Mucosa of descending colon (tissue), 3 donors: ENCODE results near the gene KIAA0930. TPM values are rescaled to one million over a fixed set of nuclear protein-coding genes. Genes with fewer than 3 reads are reported as not detected.

Experiments
- ATAC-seq: fragments of 200-7000 bp; cut with Tn5 transposase; one replicate; pipeline ENCODE4 v1.9.1; 2020; ENCODE audit warnings: mild to moderate bottlenecking, moderate library complexity
- DNase-seq, 3 donors: peaks; one replicate each; pipeline ENCODE4 v3.0.0-alpha.2; 2020
- H3K36me3 ChIP-seq: fragments of 200-600 bp; one replicate; pipeline ENCODE4 v1.8.0; 2021; ENCODE audit warnings: low read depth, mild to moderate bottlenecking
- H3K4me1 ChIP-seq: fragments of 200-600 bp; one replicate; pipeline ENCODE4 v1.8.0; 2021; ENCODE audit warnings: low read depth, mild to moderate bottlenecking
- H3K4me3 ChIP-seq: fragments of 200-600 bp; one replicate; pipeline ENCODE4 v1.8.0; 2021; ENCODE audit warnings: mild to moderate bottlenecking
- H3K9me3 ChIP-seq: fragments of 200-600 bp; one replicate; pipeline ENCODE4 v1.8.0; 2021; ENCODE audit warnings: mild to moderate bottlenecking
- intact Hi-C, 2 donors: fragments of 100-400 bp; cut with DNase I in 1 of 2; cut with micrococcal nuclease in 1 of 2; formaldehyde crosslinking; loops; one replicate each; pipeline versions ENCODE4 v1.11.0 to v1.11.1; 2022; cut with DNase I, micrococcal nuclease
- total RNA-seq, 3 donors: library from RNA; stranded (reverse); fragmentation: NEBNext Ultra II Directional in 2 of 3; extraction: Animal tissue kit (Norgen Biotek cat#: 25700) in 2 of 3; gene quantifications; one replicate each; pipeline versions ENCODE4 v1.2.1 to v1.2.4, GENCODE V29; 2021 to 2023
- TF ChIP-seq, protein P1 (sequence below): fragments of 200-600 bp; IDR thresholded peaks from one replicate; pipeline ENCODE4 v1.8.0; 2022; ENCODE audit warnings: antibody characterized with exemption, mild to moderate bottlenecking
- donor health status: DM: no; HTN: no; CAD: no; lungs with moderate emphysema.
- donor health status: DM: no; HTN: no; CAD: no.
- donor health status: DM: no; HTN: yes; CAD: no.

The KIAA0930 gene
- total RNA-seq, 3 donors from 2014 or later, result 32.7 to 62.4 (median 37.7) TPM

DNA sequence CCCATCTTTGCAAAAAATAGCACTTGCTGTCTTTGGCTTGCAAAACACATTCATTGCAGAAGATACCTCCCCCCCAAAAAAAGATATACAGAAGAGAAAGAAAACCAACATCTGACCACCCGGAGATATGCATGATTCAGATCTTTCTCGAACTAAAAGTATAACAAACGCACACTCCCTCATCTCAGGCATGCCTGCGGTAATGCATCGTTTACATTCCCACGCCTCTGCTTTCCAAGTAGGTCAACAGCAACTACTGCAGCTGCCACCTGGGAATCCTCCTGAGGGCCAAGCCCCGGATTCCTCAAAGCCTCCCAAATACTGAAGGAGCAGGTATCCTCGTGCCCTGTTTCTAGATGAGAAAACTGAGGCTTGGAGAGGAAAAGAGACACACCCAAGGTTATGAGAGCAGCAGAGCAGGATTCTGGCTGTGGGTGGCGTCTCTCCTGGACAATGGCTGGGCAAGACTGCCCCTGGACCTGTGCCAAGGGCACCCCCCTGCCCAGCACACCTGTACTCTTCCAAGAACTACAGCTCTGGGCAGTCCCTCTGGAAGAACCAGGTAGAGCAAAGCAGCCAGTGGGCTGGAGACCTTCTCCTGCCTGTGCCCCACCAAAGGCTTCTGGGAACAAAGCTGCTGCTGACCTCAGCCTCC lies 38.9 kb downstream of the KIAA0930 start:
- peak; percentile 29 for ATAC-seq

DNA sequence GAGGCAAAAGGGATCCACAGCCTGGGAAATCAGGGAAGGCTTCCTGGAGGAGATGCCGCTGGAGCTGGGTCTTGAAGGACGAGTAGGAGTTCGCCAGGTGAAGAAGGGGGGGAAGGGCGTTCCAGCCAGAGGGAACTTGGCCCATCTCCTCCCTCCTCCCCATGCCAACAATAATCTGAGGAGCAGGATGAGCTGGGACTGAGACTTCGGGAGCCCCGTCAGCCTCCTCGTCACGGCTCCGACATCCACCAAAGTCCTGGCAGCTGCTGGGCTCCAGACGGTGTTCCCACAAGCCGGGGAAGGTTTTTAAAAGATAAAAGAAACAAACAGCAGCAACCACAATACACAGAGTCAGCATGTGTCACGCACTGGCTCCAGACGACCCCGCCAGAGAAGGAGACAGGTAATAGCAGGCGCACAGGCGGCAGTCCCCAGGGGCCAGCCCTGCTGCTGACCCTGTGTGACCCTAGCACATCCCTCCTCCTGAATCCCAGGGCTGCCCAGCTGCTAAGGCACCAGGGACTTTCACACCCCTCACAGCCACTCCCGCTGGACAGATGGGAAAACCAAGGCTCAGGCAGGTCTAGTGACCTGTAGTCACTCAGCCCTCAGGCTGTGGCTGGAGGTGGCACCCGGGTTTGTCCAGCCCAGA lies 39.7 kb downstream of the KIAA0930 start:
- Histone ChIP-seq H3K4me1 (no peaks in the 10 kb centered on the region), H3K36me3 (no peaks in the 10 kb centered on the region), H3K9me3 (no peaks in the 10 kb centered on the region), H3K4me3 (no peak overlapping the region)
- ATAC-seq, result peak; percentile 12
- DNase-seq, result peak in 1 of 3 donors; percentile 41
- intact Hi-C loops, result no loop called here
- TF ChIP-seq, protein P1, sequence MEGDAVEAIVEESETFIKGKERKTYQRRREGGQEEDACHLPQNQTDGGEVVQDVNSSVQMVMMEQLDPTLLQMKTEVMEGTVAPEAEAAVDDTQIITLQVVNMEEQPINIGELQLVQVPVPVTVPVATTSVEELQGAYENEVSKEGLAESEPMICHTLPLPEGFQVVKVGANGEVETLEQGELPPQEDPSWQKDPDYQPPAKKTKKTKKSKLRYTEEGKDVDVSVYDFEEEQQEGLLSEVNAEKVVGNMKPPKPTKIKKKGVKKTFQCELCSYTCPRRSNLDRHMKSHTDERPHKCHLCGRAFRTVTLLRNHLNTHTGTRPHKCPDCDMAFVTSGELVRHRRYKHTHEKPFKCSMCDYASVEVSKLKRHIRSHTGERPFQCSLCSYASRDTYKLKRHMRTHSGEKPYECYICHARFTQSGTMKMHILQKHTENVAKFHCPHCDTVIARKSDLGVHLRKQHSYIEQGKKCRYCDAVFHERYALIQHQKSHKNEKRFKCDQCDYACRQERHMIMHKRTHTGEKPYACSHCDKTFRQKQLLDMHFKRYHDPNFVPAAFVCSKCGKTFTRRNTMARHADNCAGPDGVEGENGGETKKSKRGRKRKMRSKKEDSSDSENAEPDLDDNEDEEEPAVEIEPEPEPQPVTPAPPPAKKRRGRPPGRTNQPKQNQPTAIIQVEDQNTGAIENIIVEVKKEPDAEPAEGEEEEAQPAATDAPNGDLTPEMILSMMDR, result no peak

More for the DNA sequence above, 38.9 kb downstream of the KIAA0930 start:
- TF ChIP-seq, protein P1, result no peak
- Histone ChIP-seq H3K36me3 (no peaks in the 10 kb centered on the region), H3K4me3 (no peak overlapping the region), H3K9me3 (no peaks in the 10 kb centered on the region), H3K4me1 (no peaks in the 10 kb centered on the region)
- intact Hi-C loops, result no loop called here
- DNase-seq, result no peak

- Histone ChIP-seq H3K36me3 (no peaks in the 10 kb centered on the region), H3K4me1 (no peaks in the 10 kb centered on the region), H3K4me3 (no peak overlapping the region), H3K9me3 (no peaks in the 10 kb centered on the region)
- DNase-seq (no peak), ATAC-seq (no peak)
- intact Hi-C loops, result no loop called here
- TF ChIP-seq, protein P1, result no peak
Observed at GRCh38 chr22:45200230-45200629, 40.5 kb downstream of the KIAA0930 start.

DNA sequence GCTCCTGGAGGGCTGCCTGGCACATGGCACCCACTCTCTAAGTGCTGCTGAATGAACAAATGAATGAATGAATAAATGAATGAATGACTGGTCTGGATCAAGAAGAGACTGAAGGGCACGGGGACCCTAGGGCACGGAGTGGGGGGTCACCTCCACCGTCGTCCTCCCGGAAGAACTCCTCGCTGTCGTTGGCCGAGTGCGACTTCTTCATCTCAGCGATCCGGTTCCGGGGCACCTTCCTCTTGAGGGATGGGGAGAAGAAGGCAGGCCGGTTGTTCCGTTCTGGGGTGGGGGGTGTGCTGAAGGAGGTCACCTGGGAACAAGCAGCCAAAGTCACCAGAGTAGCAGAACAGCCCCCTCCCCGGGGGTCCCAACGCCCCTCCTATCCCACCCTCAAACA lies 41.0 kb downstream of the KIAA0930 start:
- no peaks in the 10 kb centered on the region for H3K9me3 ChIP-seq
- intact Hi-C loops, result no loop called here
- no peak for ATAC-seq
- H3K4me3 ChIP-seq, result no peak overlapping the region
- H3K4me1 ChIP-seq, result no peaks in the 10 kb centered on the region
- no peak for DNase-seq
- H3K36me3 ChIP-seq, result no peaks in the 10 kb centered on the region
- TF ChIP-seq, protein P1, result no peak

- ATAC-seq (no peak), DNase-seq (no peak)
- Histone ChIP-seq H3K4me1 (no peaks in the 10 kb centered on the region), H3K4me3 (no peak overlapping the region), H3K36me3 (no peaks in the 10 kb centered on the region), H3K9me3 (no peaks in the 10 kb centered on the region)
- TF ChIP-seq, protein P1, result no peak
- intact Hi-C loops, result no loop called here
Observed at GRCh38 chr22:45198463-45198795, 42.3 kb downstream of the KIAA0930 start.
